ENCODE results near the gene GMPPA. TPM values are rescaled to one million over a fixed set of nuclear protein-coding genes. Genes with fewer than 3 reads are reported as not detected.
A peak's percentile ranks its signal among the peaks of the same experiment; 100 is the strongest.

Gene GMPPA
- total and polyA plus RNA-seq, 9 of the 15 experiments (the other 6 are each of a cell fraction or from before 2014, with no cell fraction given) = 7.0 to 101 (median 66.7) TPM

GRCh38 chr2:219522111-219523030 lies 23.7 kb downstream of the GMPPA start (continued):
- TF ChIP-seq, protein P1, sequence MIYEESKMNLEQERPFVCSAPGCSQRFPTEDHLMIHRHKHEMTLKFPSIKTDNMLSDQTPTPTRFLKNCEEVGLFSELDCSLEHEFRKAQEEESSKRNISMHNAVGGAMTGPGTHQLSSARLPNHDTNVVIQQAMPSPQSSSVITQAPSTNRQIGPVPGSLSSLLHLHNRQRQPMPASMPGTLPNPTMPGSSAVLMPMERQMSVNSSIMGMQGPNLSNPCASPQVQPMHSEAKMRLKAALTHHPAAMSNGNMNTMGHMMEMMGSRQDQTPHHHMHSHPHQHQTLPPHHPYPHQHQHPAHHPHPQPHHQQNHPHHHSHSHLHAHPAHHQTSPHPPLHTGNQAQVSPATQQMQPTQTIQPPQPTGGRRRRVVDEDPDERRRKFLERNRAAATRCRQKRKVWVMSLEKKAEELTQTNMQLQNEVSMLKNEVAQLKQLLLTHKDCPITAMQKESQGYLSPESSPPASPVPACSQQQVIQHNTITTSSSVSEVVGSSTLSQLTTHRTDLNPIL (CRISPR knock-in tag; IDR thresholded peaks at IDR 0.05) = no peak
- TF ChIP-seq POLR2G (IDR thresholded peaks at IDR 0.05; ENCODE audit: low read depth, low read length) (peak; percentile 81), RB1 (IDR thresholded peaks at IDR 0.05; ENCODE audit: low read depth) (no peak), ZNF184 (CRISPR knock-in tag; IDR thresholded peaks at IDR 0.05) (no peak), FOXP4 (CRISPR knock-in tag; IDR thresholded peaks at IDR 0.05; ENCODE audit: borderline replicate concordance) (no peak), CEBPG (CRISPR knock-in tag; IDR thresholded peaks at IDR 0.05) (no peak), CEBPG (tag; conservative IDR thresholded peaks at IDR 0.05 in 1 of 2, IDR thresholded peaks at IDR 0.05 in 1 of 2) (no peak), ZNF583 (CRISPR knock-in tag; IDR thresholded peaks at IDR 0.05) (no peak), KDM1A (IDR thresholded peaks at IDR 0.05) (peak; percentile 83 to 85)
- TF ChIP-seq, protein P2, sequence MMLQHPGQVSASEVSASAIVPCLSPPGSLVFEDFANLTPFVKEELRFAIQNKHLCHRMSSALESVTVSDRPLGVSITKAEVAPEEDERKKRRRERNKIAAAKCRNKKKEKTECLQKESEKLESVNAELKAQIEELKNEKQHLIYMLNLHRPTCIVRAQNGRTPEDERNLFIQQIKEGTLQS (IDR thresholded peaks at IDR 0.05) = peak; percentile 45; the same call in 1 of the 2 replicates
- TF ChIP-seq, protein P2 (CRISPR knock-in tag; conservative IDR thresholded peaks at IDR 0.05) = no peak
- TF ChIP-seq, protein P3, sequence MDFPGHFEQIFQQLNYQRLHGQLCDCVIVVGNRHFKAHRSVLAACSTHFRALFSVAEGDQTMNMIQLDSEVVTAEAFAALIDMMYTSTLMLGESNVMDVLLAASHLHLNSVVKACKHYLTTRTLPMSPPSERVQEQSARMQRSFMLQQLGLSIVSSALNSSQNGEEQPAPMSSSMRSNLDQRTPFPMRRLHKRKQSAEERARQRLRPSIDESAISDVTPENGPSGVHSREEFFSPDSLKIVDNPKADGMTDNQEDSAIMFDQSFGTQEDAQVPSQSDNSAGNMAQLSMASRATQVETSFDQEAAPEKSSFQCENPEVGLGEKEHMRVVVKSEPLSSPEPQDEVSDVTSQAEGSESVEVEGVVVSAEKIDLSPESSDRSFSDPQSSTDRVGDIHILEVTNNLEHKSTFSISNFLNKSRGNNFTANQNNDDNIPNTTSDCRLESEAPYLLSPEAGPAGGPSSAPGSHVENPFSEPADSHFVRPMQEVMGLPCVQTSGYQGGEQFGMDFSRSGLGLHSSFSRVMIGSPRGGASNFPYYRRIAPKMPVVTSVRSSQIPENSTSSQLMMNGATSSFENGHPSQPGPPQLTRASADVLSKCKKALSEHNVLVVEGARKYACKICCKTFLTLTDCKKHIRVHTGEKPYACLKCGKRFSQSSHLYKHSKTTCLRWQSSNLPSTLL (IDR thresholded peaks at IDR 0.05) = no peak
- TF ChIP-seq, protein P4, sequence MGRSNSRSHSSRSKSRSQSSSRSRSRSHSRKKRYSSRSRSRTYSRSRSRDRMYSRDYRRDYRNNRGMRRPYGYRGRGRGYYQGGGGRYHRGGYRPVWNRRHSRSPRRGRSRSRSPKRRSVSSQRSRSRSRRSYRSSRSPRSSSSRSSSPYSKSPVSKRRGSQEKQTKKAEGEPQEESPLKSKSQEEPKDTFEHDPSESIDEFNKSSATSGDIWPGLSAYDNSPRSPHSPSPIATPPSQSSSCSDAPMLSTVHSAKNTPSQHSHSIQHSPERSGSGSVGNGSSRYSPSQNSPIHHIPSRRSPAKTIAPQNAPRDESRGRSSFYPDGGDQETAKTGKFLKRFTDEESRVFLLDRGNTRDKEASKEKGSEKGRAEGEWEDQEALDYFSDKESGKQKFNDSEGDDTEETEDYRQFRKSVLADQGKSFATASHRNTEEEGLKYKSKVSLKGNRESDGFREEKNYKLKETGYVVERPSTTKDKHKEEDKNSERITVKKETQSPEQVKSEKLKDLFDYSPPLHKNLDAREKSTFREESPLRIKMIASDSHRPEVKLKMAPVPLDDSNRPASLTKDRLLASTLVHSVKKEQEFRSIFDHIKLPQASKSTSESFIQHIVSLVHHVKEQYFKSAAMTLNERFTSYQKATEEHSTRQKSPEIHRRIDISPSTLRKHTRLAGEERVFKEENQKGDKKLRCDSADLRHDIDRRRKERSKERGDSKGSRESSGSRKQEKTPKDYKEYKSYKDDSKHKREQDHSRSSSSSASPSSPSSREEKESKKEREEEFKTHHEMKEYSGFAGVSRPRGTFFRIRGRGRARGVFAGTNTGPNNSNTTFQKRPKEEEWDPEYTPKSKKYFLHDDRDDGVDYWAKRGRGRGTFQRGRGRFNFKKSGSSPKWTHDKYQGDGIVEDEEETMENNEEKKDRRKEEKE (IDR thresholded peaks at IDR 0.05; ENCODE audit: borderline replicate concordance in 1 of 2, control insufficient read depth in 1 of 2, low read depth in 2 of 2, low read length in 1 of 2) = no peak

Measured in K562 (cell line).